Tongue (tissue), 2 donors: ENCODE measurements around the gene PANK4. TPM values are rescaled to one million over a fixed set of nuclear protein-coding genes. Genes with fewer than 3 reads are reported as not detected.
"Not testable (repeated sequence)": the region's sequence is repeated elsewhere in the genome, so short reads cannot be mapped to it uniquely, and the experiment has no call there.

Experiments used
- DNase-seq: peaks from one replicate; pipeline ENCODE4 v3.0.0-alpha.2; 2015
- total RNA-seq: library from RNA; depleted of rRNA; stranded (reverse); fragments of >200 nt; gene quantifications from one replicate; pipeline ENCODE4 v1.2.3, GENCODE V29; 2014

PANK4 gene
- total RNA-seq, 1 donor from 2014 or later, result 44.1 TPM

DNA sequence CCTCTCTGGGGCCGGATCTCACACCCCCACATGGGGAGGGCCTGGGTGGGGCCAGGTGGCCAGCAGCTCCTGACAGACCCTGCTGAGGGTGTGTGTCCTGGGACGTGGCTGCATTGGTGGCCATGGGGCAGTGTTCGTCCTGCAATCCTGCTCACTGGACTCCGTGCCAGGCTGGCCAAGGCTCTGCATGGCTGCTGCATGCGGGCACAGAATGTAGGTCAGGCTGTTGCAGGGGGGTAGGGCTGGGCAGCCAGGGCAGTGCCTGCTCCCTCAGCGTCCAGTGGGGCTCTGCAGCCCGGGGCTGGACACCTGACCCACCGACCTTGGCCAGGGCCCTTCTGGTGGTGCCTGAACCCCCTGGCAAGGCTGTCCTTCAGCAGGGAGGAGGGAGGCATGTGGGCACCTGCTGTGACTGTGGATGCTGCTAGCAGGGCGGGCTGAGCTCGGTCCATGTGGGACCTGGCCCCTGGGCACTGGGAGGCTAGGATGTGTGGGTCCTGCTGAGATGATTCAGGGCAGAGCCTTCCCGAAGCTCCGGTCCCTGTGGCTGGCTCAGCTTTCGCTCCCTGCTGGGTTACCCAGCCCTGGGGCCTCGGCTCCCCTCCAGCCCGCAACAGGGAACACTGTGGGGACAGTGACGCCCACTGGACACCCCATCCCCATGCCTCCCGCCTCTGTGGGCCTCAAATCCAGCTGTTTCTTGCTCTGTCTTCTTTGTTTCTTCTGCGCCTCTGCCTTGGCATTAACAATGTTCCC lies 65.2 kb downstream of the PANK4 start:
- DNase-seq, result no peak

- no peak for DNase-seq
These were observed 66.2 kb downstream of the PANK4 start for GRCh38 chr1:2460203-2460602.

GRCh38 chr1:2459757-2460156 lies 66.6 kb downstream of the PANK4 start:
- DNase-seq, result peak; percentile 54

- not testable (repeated sequence) for DNase-seq
These were observed 67.2 kb downstream of the PANK4 start for GRCh38 chr1:2459102-2459753.

DNA sequence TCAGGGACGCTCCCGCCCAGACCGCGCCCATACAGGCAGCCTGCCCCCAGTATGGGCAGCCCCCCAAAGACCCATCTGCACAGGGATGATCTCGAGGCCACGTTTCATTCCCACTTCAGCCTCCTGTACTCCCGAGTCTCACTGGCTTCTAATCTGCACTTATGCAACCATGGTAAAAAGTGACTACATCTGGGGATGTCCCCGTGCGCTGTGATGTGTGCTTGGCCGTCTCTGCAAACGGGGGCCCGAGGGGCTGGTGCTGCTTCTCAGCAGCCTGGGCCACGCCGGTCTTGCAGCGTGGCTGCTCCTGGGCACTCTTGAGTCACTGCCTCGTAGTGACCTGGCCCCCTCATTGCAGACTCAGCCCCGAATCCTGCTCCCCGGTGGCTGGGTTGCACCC lies 67.7 kb downstream of the PANK4 start:
- no peak for DNase-seq

Other genes starting within 250 kb of the PANK4 start
- 13.8 TPM for gene MORN1, start 135.0 kb downstream of the PANK4 start, total RNA-seq
- gene RER1, start 134.8 kb downstream of the PANK4 start, total RNA-seq, result 56.2 TPM
- 19.8 TPM for gene PEX10, start 114.0 kb downstream of the PANK4 start, total RNA-seq
- 11.8 TPM for gene PLCH2, start 50.3 kb downstream of the PANK4 start, total RNA-seq
- 2.8 TPM for gene HES5, start 3.7 kb upstream of the PANK4 start, total RNA-seq
- 17.6 TPM for gene TNFRSF14, start 29.8 kb upstream of the PANK4 start, total RNA-seq
- 15.4 TPM for gene PRXL2B, start 60.2 kb upstream of the PANK4 start, total RNA-seq
- gene MMEL1, start 106.4 kb upstream of the PANK4 start, total RNA-seq, result not detected